Ammon's horn (tissue), 1 donor: Measurements from ENCODE around the gene ZNF217.
A peak's percentile ranks its signal among the peaks of the same experiment; 100 is the strongest.
"Not testable (repeated sequence)": the region's sequence is repeated elsewhere in the genome, so short reads cannot be mapped to it uniquely, and the experiment has no call there.

Experiments
- DNase-seq: peaks from one replicate; pipeline ENCODE4 v3.0.0-alpha.2; 2016; ENCODE audit warnings: low spot score

ZNF217 gene

GRCh38 chr20:53530440-53530839 is 63.2 kb downstream of the ZNF217 start:
- no peak for DNase-seq

GRCh38 chr20:53529658-53530057 is 64.0 kb downstream of the ZNF217 start:
- no peak for DNase-seq

GRCh38 chr20:53527196-53527595 is 66.4 kb downstream of the ZNF217 start:
- no peak for DNase-seq

GRCh38 chr20:53524589-53525312 is 68.9 kb downstream of the ZNF217 start:
- DNase-seq: no peak

- not testable (repeated sequence) for DNase-seq
Measured at GRCh38 chr20:53523615-53524014, 70.0 kb downstream of the ZNF217 start.

- DNase-seq: no peak
Measured at GRCh38 chr20:53522696-53523095, 70.9 kb downstream of the ZNF217 start.

- DNase-seq: no peak
Measured at GRCh38 chr20:53522026-53522425, 71.6 kb downstream of the ZNF217 start.

- DNase-seq: peak; percentile 16
Measured at GRCh38 chr20:53521421-53521820, 72.2 kb downstream of the ZNF217 start.

GRCh38 chr20:53517146-53517545 is 76.5 kb downstream of the ZNF217 start:
- DNase-seq: no peak
